ENCODE results near the gene HDAC3. TPM values are rescaled to one million over a fixed set of nuclear protein-coding genes. Genes with fewer than 3 reads are reported as not detected.

HDAC3 gene
- total RNA-seq, 1 experiment from 2014 or later: 96.3 TPM

- H3K27ac Mint-ChIP-seq (ENCODE audit: unreplicated experiment): no peak overlapping the region
- H3K36me3 Mint-ChIP-seq (ENCODE audit: insufficient read depth, unreplicated experiment): peaks cover 47% of the 10 kb centered on the region
- BruUV-seq (replicated peaks): no TSS peak
- peak overlapping the region; percentile 79 for H3K4me3 Mint-ChIP-seq (ENCODE audit: low read depth, unreplicated experiment)
- CTCF ChIA-PET: interaction anchor here (0.9 to 2.2 kb wide), 3 partner anchors 13 to 74 kb away, joined by 3 to 25 read pairs (median 5); partner anchors contain the start of genes DIAPH1 and FCHSD1
- peaks cover 42% of the 10 kb centered on the region for H3K4me1 Mint-ChIP-seq (ENCODE audit: low read depth, unreplicated experiment)
- H3K27me3 Mint-ChIP-seq (ENCODE audit: unreplicated experiment): no peaks in the 10 kb centered on the region
- DNase-seq: peak; percentile 66
- peak; percentile 24 for TF ChIP-seq CTCF (IDR thresholded peaks at IDR 0.05; ENCODE audit: unreplicated experiment)
- intact Hi-C loops (cut with micrococcal nuclease; ENCODE audit: unreplicated experiment): no loop called here
- no peaks in the 10 kb centered on the region for H3K9me3 Mint-ChIP-seq (ENCODE audit: low read depth, unreplicated experiment)
Measured at GRCh38 chr5:141637767-141638419, 1.2 kb upstream of the HDAC3 start.

- H3K27me3 Mint-ChIP-seq (ENCODE audit: unreplicated experiment): no peaks in the 10 kb centered on the region
- intact Hi-C loops (cut with micrococcal nuclease; ENCODE audit: unreplicated experiment): no loop called here
- peaks cover 47% of the 10 kb centered on the region for H3K36me3 Mint-ChIP-seq (ENCODE audit: insufficient read depth, unreplicated experiment)
- H3K4me1 Mint-ChIP-seq (ENCODE audit: low read depth, unreplicated experiment): peaks cover 35% of the 10 kb centered on the region
- peak; percentile 46 for DNase-seq
- TSS peak; percentile 36 for BruUV-seq (replicated peaks)
- H3K27ac Mint-ChIP-seq (ENCODE audit: unreplicated experiment): no peak overlapping the region
- CTCF ChIA-PET: interaction anchor here (0.6 to 2.2 kb wide), 12 partner anchors 14 to 134 kb away, joined by 3 to 25 read pairs (median 3); partner anchors contain the start of genes DIAPH1 and FCHSD1
- H3K9me3 Mint-ChIP-seq (ENCODE audit: low read depth, unreplicated experiment): no peaks in the 10 kb centered on the region
- H3K4me3 Mint-ChIP-seq (ENCODE audit: low read depth, unreplicated experiment): peak overlapping the region; percentile 79
- no peak for TF ChIP-seq CTCF (IDR thresholded peaks at IDR 0.05; ENCODE audit: unreplicated experiment)
Measured at GRCh38 chr5:141637123-141637766, 596 bp upstream of the HDAC3 start.

GRCh38 chr5:141636106-141636412 lies 590 bp downstream of the HDAC3 start:
- no TSS peak for BruUV-seq (replicated peaks)
- Mint-ChIP-seq H3K9me3 (ENCODE audit: low read depth, unreplicated experiment) (no peaks in the 10 kb centered on the region), H3K27ac (ENCODE audit: unreplicated experiment) (peak overlapping the region; percentile 37), H3K27me3 (ENCODE audit: unreplicated experiment) (no peaks in the 10 kb centered on the region), H3K36me3 (ENCODE audit: insufficient read depth, unreplicated experiment) (peaks cover 44% of the 10 kb centered on the region), H3K4me3 (ENCODE audit: low read depth, unreplicated experiment) (peak overlapping the region; percentile 79), H3K4me1 (ENCODE audit: low read depth, unreplicated experiment) (peaks cover 23% of the 10 kb centered on the region)
- no peak for DNase-seq
- CTCF ChIA-PET: interaction anchor here (0.6 to 2.2 kb wide), 6 partner anchors 14 to 313 kb away, joined by 3 to 25 read pairs (median 4); partner anchors contain the start of gene DIAPH1
- TF ChIP-seq CTCF (IDR thresholded peaks at IDR 0.05; ENCODE audit: unreplicated experiment): no peak
- intact Hi-C loops (cut with micrococcal nuclease; ENCODE audit: unreplicated experiment): no loop called here

- H3K27me3 Mint-ChIP-seq (ENCODE audit: unreplicated experiment): no peaks in the 10 kb centered on the region
- peaks cover 40% of the 10 kb centered on the region for H3K36me3 Mint-ChIP-seq (ENCODE audit: insufficient read depth, unreplicated experiment)
- peaks cover 22% of the 10 kb centered on the region for H3K4me1 Mint-ChIP-seq (ENCODE audit: low read depth, unreplicated experiment)
- peak overlapping the region; percentile 79 for H3K4me3 Mint-ChIP-seq (ENCODE audit: low read depth, unreplicated experiment)
- no peaks in the 10 kb centered on the region for H3K9me3 Mint-ChIP-seq (ENCODE audit: low read depth, unreplicated experiment)
- TF ChIP-seq CTCF (IDR thresholded peaks at IDR 0.05; ENCODE audit: unreplicated experiment): no peak
- CTCF ChIA-PET: interaction anchor here (1.4 to 2.2 kb wide), 3 partner anchors 16 to 60 kb away, joined by 3 to 25 read pairs (median 23); partner anchors contain the start of gene DIAPH1
- no TSS peak for BruUV-seq (replicated peaks)
- peak overlapping the region; percentile 37 for H3K27ac Mint-ChIP-seq (ENCODE audit: unreplicated experiment)
- no peak for DNase-seq
- intact Hi-C loops (cut with micrococcal nuclease; ENCODE audit: unreplicated experiment): no loop called here
Measured at GRCh38 chr5:141635646-141636045, 1.0 kb downstream of the HDAC3 start.
